Measurements from ENCODE around the gene MAN2A1. TPM values are rescaled to one million over a fixed set of nuclear protein-coding genes. Genes with fewer than 3 reads are reported as not detected.
"Not testable (repeated sequence)": the region's sequence is repeated elsewhere in the genome, so short reads cannot be mapped to it uniquely, and the experiment has no call there.

The MAN2A1 gene
- polyA plus RNA-seq, 1 donor, result 40.4 TPM

DNA sequence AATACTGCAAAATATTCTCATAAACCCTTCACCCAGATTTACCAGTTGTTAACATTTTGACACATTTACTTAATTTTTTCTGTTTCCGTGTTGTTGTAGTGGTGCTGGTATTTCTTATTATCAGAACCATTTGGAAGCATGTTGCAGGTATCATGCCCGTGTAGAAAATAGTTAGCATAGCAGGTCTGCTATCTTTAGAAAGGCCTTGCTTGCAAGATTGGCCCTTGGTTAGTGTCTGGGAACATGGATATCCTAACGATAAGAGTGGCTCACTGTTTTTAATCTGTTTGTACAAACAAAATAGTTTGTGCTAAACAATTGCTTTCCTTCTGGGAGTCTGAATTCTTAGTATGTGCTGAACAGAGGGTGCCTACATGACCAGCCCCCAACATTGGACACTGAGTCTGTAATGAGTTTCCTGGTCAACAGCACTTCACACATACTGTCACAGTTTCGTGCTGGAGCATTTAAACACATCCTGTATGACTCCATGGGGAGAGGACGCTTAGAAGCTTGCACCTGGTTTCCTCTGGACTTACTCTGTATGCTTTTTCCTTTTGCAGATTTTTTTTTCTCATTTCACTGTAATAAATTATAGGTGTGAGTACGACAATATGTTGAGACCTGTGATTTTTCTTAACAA, 66.9 kb downstream of the MAN2A1 start:
- DNase-seq (ENCODE audit: low read depth), result no peak

DNA sequence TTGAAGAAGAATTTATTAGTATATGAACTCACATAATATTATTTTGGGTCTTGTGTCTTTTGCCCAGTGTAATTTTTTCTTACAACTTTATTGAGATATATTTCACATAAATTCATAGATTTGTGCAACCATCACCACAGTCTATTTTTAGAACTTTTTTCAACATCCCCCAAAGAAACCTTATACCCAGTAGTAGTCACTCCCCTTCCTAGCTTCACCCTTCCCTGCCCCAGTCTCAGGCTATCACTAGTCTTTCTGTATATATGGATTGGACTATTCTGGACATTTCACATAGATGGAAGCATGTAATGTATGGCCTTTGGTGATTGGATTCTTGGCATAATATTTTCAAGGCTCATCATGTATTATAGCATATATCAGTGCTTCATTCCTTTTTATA, 67.8 kb downstream of the MAN2A1 start:
- DNase-seq (ENCODE audit: low read depth), result no peak

DNA sequence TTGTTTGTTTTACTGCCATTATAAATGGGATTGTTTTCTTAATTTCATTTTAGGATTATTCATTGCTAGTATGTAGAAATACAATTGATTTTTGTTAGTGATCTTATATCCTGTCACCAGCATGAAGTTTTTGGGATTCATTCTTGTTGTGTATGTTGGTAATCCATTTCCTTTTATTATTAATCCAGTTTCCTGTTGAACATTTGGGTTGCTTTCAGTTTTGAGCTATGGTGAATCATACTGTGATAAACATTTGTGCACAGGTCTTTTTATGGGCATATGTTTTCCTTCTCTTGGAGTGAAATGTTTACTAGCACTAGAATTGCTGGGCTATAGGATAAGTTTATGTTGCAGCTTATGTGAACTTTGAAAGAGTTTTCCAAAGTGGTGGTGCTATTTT, 69.6 kb downstream of the MAN2A1 start:
- no peak for DNase-seq (ENCODE audit: low read depth)

DNA sequence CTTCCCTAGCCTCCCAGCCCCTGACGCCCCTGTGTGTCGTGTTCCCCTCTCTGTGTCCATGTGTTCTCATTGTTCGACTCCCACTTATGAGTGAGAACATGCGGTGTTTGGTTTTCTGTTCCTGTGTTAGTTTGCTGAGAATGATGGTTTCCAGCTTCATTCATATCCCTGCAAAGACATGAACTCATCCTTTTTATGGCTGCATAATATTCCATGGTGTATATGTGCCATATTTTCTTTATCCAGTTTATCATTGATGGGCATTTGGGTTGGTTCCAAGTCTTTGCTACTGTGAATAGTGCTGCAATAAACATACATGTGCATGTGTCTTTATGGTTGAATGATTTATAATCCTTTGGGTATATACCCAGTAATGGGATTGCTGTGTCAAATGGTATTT, 70.4 kb downstream of the MAN2A1 start:
- DNase-seq (ENCODE audit: low read depth), result not testable (repeated sequence)

DNA sequence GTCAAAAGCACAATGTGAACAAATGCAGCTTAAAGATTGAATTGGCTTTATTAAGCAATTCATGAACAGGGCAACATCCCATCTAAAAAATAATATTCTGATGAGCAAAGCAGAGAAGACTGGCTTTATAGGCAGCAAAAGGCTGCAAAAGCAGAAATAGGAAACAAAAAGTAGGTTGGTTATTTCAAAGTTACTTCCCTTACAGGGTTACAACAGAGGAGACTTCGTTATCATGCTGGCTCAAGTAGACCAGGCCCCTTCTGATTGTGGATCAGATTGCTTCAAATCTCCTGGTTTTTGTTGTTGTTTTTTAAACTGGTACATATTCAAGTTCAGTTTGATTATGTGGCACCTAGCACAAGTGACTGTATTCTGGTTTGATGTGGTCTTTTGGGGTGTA, 73.1 kb downstream of the MAN2A1 start:
- no peak for DNase-seq (ENCODE audit: low read depth)

DNA sequence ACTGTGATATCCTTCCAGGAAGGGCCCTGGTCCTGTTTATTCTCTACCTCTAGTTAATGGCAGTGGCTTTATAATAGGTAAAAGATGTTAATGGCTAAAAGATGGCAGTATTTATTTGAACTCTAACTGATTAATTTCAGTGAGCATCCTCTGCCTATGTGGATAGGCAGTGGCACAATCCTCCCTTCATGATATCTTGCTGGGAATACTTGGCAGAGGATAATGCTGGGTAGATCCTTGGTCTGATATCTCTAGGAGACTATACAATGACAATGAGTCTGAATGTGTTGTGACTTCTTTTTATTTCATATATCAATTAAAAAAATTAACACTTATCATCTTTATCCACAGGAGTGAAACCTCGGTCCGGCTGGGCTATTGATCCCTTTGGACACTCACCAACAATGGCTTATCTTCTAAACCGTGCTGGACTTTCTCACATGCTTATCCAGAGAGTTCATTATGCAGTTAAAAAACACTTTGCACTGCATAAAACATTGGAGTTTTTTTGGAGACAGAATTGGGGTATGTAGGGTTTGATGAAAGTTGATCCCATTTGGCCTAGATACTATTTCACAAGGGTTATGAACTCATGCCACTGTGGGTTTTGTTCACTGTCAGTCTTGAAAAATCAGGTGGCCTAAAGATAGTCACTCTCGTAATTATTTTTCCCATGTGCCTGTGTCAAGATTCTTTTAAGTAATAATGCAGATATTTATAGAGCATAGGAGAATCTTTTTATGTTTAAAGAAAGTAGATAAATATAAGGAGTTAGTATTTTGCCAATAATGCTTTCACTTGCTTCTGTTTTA, 77.7 kb downstream of the MAN2A1 start:
- DNase-seq (ENCODE audit: low read depth), result no peak

DNA sequence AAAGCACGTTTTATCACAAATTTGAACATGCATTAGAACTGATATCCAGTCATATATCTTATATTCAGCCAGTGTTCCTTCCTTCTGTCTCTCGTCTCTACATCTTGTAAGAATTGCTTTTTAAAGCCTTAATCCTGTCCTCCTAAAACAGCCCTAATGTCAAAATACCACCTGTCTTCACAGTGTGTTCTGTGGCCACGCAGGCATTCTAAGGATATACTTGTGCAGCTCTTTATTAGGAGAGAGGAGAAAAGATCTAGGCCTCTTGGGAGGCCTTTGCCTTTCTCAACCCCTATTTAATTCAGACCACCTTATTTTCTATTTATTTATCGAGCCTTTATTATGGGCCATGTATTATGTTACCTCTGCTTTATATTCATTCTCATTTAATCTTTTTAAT, 78.3 kb downstream of the MAN2A1 start:
- no peak for DNase-seq (ENCODE audit: low read depth)

DNA sequence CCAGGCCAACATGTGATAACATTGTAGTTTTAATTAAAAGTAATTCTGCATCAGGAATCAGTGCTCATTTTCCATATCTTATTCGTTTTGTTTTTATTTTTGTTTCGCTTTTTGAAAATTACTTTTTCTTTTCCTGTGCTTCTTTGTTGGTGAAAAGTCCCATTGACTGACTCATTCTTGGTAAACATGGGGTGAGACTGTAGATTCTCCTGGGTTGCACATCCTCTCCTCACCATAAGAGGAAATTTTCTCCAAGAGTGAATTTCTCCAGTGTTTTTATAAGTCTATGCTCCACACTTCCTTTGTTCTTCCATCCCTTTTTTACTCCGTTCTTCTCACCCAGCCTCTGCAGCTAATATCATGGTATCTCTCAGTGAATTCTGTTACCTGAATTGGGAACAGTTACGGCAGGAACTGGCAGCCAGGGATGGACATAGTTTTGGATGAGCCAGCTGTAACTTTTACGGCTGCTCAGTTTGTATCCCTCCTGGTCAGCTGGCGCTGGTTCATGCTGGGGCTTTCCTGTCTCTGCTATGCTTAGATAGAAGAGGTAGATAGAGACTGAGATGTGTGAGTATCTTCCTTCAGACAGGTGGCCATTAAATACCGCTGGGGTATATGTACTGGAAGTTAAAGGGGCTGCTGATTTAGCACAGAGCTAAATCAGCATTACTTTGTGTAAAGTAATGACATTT, 80.0 kb downstream of the MAN2A1 start:
- DNase-seq (ENCODE audit: low read depth), result no peak

DNA sequence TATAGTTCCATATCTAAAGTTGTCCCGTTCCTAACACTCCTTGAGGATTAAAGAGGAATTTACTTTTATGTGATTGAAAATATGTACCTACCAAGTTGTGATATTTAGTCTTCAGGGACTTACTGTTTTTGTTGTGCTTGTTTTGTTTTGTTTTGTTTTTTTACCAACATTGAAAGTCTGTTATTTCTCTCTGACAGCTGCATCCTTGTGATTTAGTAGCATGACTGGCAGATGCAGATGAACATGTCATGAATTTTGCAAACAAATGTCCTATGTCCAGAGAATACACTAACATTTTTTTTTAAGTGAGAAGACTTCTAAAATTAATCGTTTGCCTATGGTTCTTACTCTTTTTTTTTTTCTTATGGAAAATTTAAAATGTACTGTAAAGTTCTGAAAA, 85.4 kb downstream of the MAN2A1 start:
- no peak for DNase-seq (ENCODE audit: low read depth)

DNA sequence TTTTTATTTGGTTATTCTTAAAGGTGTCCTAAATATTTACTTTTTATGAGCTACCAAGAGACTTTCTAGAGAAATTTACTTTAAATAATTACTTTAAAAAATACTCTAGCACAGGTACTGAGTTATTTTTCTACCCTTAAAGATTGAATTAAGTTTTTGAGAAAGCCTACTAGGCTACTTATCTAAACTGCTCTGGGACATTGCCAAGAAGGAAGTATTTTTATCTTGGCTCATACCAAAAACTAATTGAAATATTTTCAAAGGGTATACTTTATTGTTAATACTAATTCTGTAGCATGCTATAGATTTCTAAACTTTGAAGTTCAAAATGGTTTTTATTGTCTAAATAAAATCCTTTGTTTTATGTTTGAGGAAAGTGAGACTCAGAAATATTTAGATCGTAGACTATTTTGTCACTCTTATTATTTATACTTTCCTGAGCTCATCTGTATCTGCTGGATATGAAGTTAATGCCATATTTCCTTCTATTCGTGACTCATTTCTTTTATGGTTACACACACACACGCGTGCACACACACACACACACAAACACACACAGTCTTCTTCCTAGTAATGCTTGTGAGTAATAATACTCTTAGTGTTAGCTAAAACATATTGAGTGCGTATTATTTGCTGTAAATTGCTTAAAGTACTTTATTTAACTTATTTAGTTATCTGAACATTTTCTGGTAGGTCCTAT, 89.5 kb downstream of the MAN2A1 start:
- no peak for DNase-seq (ENCODE audit: low read depth)

DNA sequence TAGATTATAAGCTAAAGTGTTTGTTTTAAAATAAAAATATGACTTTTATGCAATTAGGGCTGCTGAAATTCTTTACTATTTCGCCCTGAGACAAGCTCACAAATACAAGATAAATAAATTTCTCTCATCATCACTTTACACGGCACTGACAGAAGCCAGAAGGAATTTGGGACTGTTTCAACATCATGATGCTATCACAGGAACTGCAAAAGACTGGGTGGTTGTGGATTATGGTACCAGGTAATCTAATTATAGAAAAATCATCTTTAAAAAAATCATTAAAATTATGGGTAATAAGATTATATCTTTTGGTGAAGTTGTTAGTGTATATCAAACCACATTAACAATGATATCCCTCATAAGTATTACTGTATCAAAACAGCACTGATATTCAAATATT, 95.0 kb downstream of the MAN2A1 start:
- DNase-seq (ENCODE audit: low read depth), result no peak

DNA sequence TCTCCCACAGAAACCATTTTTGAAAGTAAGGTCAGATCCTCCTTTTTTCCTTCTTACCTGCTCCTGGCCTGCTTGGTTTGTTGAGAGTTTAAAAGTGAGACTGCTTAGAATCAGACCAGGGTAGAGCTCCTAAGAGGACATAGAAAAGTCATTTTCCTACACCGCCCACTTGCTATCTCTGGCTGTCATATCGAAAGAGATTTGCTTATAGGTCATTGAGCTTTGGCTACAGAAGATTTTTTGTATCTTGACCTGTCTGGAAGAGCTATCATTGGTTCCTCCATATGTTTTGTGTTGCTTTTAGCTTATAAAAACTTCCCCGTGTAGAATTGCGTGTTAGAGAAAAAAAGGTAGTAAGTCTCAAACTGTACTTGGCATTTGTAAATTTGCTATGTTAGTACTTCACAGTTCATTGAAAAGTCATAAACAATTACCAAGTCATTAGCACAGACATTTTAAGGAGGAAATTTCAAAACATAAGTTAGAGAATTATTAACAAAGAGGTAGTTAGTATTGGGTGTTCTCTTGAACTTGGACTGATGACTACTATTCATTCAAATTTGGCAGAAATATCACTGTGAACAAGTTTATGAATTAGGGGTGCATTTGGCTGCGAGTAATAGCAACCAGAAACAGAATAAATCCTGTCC, 96.6 kb downstream of the MAN2A1 start:
- no peak for DNase-seq (ENCODE audit: low read depth)

DNA sequence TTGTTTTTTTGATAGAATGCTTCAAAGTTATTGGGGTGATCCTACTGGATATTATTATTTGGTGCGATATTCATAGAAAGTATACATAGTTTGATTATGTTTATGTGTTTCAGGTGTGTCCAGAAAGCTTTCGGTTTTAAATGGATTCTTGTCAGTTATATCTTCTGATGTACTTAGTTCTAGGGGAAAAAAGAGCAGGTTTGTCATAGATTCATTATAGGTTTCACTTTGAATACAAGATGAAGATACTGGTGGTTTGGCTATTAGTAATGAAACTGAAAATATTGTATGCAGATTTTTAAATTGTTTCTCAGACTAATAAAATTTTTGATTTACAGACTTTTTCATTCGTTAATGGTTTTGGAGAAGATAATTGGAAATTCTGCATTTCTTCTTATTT, 98.9 kb downstream of the MAN2A1 start:
- no peak for DNase-seq (ENCODE audit: low read depth)

DNA sequence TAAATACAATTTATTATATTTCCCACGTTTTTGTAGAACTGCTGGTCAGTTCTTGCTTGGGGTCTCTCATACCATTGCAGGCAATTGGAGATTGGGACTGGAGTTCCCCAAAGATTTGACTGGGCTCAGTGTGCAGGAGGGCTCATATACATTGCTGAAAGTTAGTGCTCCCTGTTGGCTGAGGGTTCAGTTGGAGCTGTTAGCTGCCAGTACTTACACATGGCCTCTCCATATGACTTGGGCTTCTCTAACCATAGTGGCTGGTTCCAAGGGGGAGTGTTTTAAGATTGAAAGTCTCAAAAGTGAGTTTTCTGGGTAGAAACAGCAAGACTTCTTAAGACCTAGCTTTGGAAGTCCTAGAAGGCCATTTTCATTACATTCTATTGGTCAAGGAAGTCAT, 102.9 kb downstream of the MAN2A1 start:
- DNase-seq (ENCODE audit: low read depth), result no peak

DNA sequence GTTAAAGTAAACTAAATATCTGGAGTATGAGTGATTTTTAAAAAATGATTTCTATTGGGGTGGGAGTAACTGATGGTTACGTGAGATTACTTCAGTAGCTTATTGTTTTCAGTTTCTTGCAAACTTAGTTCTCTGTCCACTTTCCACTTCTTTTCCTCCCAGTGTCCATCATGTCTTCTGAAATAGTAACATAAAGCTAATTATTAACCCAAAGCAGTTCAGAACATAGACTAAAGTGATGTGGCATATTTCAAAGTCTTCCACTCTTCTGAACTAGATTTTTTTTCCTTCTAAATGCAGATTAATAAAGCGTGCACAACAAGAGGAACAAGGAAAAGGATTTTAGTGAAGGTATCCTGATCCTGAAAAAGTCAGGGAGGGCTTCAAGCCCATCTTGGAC, 114.1 kb downstream of the MAN2A1 start:
- no peak for DNase-seq (ENCODE audit: low read depth)

DNA sequence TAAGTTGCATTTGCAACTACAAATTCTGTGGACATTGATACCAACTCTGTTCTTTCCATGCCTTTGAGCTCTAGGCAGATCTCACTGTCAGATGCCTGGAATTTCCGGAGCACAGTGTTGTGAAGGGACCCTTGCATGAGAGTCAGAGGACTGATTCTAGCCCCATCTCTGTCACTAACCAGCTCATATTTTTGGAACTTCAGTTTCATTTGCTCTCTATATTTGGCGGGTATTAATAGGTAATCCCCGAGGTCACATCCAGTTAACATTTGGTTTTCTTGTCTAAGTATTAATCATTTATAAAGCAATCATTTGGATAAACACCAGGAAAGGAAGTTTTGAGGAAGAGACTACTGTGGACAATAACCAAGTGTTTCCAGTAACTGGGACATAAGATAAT, 115.7 kb downstream of the MAN2A1 start:
- no peak for DNase-seq (ENCODE audit: low read depth)

DNA sequence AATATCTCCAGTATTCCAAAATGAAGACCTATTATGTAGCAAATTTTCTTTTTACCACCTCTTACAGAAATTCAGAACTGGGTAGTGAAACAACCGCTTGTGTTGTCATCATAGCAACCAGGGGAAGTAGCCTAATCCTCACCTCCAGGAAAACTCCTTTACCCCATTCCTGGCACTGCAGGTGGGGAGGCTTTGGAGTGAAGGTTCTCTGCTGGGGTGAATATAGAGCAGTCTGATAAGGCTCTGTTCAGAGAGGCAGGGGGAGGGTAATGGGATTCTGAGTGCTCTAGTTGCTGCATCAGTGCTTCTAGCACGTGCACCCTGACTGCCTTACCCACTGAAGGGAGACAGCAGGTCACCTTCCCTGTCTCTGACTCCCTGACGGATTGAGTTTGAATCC, 116.2 kb downstream of the MAN2A1 start:
- no peak for DNase-seq (ENCODE audit: low read depth)

DNA sequence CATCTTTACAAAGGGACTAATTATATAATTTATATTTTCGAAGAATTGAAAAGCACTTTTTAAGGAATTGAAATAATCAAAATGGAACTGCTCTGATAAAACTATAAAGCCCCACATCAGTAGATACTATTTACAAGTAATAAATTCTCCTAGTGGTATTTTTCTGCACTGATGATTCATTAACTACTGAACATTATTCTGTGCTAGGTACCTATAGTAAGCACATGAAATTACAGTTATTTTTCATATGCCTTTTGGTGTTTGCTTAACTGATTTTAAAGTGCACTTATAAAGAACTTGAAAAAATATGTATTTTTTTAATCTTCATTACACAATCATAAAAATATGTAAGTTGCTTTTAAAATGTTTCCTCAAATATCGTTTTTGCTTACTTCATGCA, 123.0 kb downstream of the MAN2A1 start:
- DNase-seq (ENCODE audit: low read depth), result no peak

DNA sequence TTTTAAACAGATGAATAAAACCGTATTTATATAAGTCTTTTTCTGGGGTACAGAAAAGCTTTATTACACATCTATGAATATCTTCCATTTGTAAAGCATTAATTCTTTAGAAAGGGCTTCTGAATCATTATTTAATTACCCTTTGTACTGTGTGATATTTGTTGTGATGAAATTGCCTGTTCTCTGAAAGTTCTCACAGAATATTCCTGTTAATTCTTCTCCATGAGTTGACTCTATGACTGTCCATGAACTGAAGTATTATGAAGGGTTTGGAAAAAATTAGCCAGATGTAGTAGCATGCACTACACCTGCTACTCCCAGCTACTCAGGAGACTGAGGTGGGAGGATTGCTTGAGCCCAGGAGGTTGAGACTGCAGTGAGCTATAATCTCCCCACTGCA, 127.0 kb downstream of the MAN2A1 start:
- DNase-seq (ENCODE audit: low read depth), result no peak

DNA sequence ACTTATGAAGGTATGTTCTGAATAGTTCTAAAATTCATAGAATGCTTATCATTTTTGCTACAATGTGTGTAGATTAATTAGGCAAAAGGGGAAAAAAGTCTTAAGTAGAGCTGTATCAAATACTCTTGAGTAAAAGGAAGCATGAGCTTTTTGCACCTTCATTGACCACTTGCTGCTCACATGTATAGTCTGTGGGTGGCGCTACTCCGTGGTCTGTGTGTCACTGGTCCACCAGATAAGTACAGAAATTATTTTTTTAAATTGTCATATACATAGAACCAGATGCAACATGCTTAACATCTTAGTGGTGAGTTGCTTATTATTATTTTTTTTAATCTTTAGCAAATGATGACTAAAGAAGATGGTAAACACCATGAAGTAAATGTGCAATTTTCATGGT, 130.2 kb downstream of the MAN2A1 start:
- no peak for DNase-seq (ENCODE audit: low read depth)

DNA sequence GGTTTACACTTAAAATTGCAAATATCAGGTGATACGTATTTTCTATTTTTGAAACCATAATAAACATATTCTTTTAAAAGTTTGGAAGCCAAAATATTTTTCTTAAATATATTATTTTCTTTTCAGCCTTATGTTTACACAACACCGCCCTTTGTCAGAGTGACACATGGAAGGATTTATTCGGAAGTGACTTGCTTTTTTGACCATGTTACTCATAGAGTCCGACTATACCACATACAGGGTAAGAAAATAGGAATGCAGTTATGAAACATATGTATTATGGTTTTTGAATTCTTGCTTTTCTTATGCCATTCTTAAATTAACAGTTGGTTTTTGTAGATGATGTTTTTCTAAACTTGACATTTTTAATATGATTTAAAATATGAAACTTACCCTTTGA, 133.9 kb downstream of the MAN2A1 start:
- DNase-seq (ENCODE audit: low read depth), result no peak

DNA sequence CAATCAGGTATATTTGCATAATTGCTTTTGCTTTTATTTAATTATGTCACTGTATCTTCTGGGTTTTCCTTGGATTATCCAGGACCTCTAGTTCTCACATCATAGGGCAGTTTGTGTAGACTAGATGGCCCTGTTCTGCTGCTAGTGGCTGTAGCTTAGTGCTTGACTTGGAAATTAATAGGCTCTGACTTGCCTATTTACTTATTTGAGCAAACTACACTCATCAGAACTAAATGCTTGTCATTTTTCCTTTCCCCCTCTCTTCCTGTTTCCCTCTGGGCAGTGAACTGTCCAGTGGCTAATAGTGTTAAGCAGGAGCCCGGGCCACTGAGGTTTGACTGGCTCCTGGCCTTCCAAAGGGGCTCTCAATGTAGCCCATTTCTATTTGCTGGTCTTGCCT, 135.7 kb downstream of the MAN2A1 start:
- DNase-seq (ENCODE audit: low read depth), result no peak

Data from forelimb muscle (tissue), 1 donor.